HG03565 (cell line): Measurements from ENCODE around the gene CUBN.
"Not testable (repeated sequence)": the region's sequence is repeated elsewhere in the genome, so short reads cannot be mapped to it uniquely, and the experiment has no call there.

Experiments
- ATAC-seq: cut with Tn5 transposase; IDR thresholded peaks from one replicate; pipeline ENCODE4 v1.9.1; 2021; ENCODE audit warnings: mild to moderate bottlenecking, moderate library complexity; ENCODE audit not compliant: unreplicated experiment

CUBN gene

GRCh38 chr10:17019696-17020095, 109.9 kb downstream of the CUBN start:
- ATAC-seq = no peak

- not testable (repeated sequence) for ATAC-seq
Measured at GRCh38 chr10:17013131-17013983, 116.3 kb downstream of the CUBN start.

- ATAC-seq = not testable (repeated sequence)
Measured at GRCh38 chr10:17012731-17013130, 116.9 kb downstream of the CUBN start.

- ATAC-seq = no peak
Measured at GRCh38 chr10:17010363-17011145, 119.1 kb downstream of the CUBN start.

- ATAC-seq = no peak
Measured at GRCh38 chr10:17009212-17009700, 120.4 kb downstream of the CUBN start.

GRCh38 chr10:17007418-17007770, 122.2 kb downstream of the CUBN start:
- no peak for ATAC-seq

- ATAC-seq = no peak
Measured at GRCh38 chr10:17006631-17007417, 122.8 kb downstream of the CUBN start.

GRCh38 chr10:17005621-17006566, 123.7 kb downstream of the CUBN start:
- ATAC-seq = no peak

GRCh38 chr10:17004801-17005380, 124.7 kb downstream of the CUBN start:
- ATAC-seq = no peak

- ATAC-seq = no peak
Measured at GRCh38 chr10:17003651-17004286, 125.8 kb downstream of the CUBN start.

- no peak for ATAC-seq
Measured at GRCh38 chr10:17003151-17003550, 126.5 kb downstream of the CUBN start.

GRCh38 chr10:17001961-17002749, 127.5 kb downstream of the CUBN start:
- ATAC-seq = peak; percentile 59

- ATAC-seq = no peak
Measured at GRCh38 chr10:17001297-17001744, 128.3 kb downstream of the CUBN start.

- no peak for ATAC-seq
Measured at GRCh38 chr10:16999665-17000451, 129.8 kb downstream of the CUBN start.

- ATAC-seq = no peak
Measured at GRCh38 chr10:16996530-16996964, 133.1 kb downstream of the CUBN start.

- ATAC-seq = no peak
Measured at GRCh38 chr10:16995867-16996529, 133.6 kb downstream of the CUBN start.

GRCh38 chr10:16993186-16993585, 136.4 kb downstream of the CUBN start:
- ATAC-seq = no peak
